GM12801 (cell line): Measurements from ENCODE around the gene CATSPERE.

Experiments
- TF ChIP-seq, protein P1 (sequence below): IDR thresholded peaks from one replicate; pipeline ENCODE4 v1.5.1; 2011; ENCODE audit warnings: control low read depth; ENCODE audit not compliant: insufficient read length; ENCODE audit errors: extremely low read depth

CATSPERE gene

GRCh38 chr1:244449936-244450508, 11.1 kb upstream of the CATSPERE start:
- TF ChIP-seq, protein P1, sequence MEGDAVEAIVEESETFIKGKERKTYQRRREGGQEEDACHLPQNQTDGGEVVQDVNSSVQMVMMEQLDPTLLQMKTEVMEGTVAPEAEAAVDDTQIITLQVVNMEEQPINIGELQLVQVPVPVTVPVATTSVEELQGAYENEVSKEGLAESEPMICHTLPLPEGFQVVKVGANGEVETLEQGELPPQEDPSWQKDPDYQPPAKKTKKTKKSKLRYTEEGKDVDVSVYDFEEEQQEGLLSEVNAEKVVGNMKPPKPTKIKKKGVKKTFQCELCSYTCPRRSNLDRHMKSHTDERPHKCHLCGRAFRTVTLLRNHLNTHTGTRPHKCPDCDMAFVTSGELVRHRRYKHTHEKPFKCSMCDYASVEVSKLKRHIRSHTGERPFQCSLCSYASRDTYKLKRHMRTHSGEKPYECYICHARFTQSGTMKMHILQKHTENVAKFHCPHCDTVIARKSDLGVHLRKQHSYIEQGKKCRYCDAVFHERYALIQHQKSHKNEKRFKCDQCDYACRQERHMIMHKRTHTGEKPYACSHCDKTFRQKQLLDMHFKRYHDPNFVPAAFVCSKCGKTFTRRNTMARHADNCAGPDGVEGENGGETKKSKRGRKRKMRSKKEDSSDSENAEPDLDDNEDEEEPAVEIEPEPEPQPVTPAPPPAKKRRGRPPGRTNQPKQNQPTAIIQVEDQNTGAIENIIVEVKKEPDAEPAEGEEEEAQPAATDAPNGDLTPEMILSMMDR = no peak

DNA sequence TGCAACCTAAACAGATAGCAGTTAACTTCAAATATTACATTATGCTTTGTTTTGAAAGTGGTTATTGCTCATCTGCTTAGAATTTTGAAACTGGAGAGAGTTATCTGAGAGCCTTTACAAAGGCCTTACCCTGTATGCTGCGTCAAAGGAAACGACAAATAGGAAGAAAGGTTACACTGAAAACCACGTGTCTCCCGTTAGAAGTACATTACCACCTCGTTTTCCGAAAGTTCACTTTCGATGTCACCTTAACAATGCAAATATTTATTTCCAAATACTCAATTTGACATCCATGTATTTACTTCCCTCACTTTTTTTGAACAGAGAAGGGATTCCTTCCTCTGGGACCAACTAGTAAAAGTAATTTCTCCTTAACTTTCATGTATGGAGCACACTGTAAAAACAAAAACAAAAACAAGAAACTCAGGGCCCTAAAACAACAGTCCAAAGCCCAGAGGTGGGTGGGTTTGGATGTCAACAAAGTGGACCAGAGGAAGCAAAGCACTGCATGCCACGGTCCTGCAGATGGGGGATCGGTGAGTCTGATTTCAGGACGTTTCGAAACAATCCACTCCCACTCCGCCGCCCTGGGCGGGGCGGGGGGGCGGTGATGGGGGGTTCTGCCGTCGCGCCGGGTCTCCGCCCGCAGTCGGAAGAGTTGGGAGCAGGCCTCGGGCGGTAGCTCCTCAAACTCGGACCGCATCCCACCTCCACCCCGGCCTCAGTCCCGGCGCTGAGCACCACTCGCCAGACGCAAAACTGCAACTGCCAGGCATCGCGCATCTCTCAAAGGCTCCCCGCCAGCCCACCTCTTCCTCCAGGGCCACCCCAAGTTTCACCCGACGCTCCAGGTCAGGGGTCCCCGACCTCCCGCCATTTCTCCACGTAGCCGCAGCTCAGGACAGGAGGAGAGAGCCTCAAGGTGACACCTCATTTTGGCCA, 10.2 kb upstream of the CATSPERE start:
- TF ChIP-seq, protein P1 = no peak

GRCh38 chr1:244451539-244451950, 9.5 kb upstream of the CATSPERE start, which contains the start of gene ADSS2:
Gene ADSS2, minus strand, starts transcription at chr1:244451909. Its CDS starts 92 bp downstream, at chr1:244451817.
- TF ChIP-seq, protein P1 = no peak

DNA sequence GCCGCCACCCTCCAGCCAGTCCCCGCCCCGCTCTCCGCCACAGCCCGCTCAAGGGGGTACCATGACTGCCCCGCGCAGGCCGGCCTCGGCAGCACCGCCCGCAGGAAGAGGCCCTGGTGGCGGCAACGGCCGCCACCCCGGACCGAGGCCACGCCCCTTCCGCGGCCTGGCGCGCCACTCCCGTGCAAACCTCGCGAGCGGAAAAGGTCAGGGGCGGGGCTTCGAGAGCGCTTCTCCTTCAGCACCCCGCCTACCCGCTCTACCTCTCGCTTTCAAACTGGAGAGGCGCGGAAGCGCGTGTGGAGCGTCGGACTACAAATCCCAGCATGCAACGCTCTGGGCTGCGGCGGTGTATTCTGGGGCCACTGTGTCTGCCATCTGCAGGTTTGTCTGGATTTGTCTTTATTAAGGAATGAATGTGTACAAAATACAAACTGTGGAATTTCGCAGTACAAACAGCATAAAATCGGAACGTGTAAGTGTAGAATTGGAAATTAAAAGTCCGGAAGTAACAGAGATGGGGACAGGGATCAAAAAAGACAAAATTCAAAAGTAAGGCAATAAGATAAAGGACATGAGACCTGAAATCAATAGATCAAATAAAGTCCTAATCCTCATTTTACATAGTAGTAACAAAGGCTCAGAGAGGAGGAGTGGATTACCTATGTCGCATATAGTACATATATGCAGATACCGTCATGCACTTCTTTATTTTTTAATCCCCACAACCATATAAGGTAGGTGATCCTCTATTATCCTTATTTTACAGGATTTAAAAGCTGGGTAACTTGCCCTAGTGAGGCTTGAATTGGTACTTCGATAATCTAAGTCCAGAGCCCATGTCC, 8.9 kb upstream of the CATSPERE start:
- TF ChIP-seq, protein P1 = no peak

GRCh38 chr1:244454412-244454811, 6.7 kb upstream of the CATSPERE start:
- TF ChIP-seq, protein P1 = no peak

- TF ChIP-seq, protein P1 = no peak
Measured at GRCh38 chr1:244456586-244456985, 4.5 kb upstream of the CATSPERE start.

DNA sequence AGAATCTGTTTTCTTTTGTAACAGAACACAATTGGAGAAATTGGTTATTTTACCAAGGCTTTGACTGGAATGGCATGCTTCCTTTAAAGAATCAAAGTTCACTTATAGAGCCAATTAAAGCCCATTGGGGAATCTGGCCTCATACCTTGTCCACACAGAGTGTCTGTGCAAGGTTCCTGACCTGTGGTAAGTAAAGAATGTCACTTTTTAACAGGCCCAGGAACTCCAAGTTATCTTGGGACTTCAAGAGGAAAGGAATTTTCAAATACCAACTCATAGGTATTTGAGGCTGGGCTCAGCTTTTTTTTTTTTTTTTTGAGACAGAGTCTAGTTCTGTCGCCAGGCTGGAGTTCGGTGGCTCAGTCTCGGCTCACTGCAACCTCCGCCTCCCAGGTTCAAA, 2.3 kb upstream of the CATSPERE start:
- TF ChIP-seq, protein P1 = no peak
